GM12865 (cell line): ENCODE data around the gene NUP153.

Experiments
- DNase-seq: peaks from one replicate; pipeline ENCODE4 v3.0.0; 2010; ENCODE audit warnings: low read depth
- H3K4me3 ChIP-seq: 2 replicates; pipeline ENCODE4 v1.5.1; 2011; ENCODE audit warnings: mild to moderate bottlenecking, low read depth, low read length, control low read depth
- TF ChIP-seq, protein P1 (sequence below): IDR thresholded peaks from 2 replicates; pipeline ENCODE4 v1.5.1; 2011; ENCODE audit warnings: low read length, control low read depth, low read depth, inconsistent platforms; ENCODE audit not compliant: insufficient read depth; ENCODE audit errors: missing control alignments

NUP153 gene

DNA sequence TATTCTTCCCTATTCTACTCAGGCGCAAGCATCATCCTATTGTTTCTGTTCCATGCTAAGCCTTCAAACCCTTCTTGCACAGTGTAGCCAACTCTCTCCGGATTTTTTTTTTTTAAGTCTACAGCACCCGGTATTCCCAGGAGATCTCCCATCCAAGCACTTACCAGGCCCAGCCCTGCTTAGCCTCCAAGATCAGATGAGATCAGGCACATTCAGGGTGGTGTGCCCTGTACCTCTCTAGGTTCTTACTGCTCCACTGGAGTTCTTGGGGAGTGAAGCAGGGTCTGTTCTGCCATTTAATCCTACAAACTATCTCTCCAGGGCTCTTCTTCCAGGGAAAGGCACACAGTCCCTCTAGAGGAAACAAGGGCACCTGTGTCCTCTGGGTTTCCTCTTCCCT is 14.9 kb upstream of the NUP153 start:
- TF ChIP-seq, protein P1, sequence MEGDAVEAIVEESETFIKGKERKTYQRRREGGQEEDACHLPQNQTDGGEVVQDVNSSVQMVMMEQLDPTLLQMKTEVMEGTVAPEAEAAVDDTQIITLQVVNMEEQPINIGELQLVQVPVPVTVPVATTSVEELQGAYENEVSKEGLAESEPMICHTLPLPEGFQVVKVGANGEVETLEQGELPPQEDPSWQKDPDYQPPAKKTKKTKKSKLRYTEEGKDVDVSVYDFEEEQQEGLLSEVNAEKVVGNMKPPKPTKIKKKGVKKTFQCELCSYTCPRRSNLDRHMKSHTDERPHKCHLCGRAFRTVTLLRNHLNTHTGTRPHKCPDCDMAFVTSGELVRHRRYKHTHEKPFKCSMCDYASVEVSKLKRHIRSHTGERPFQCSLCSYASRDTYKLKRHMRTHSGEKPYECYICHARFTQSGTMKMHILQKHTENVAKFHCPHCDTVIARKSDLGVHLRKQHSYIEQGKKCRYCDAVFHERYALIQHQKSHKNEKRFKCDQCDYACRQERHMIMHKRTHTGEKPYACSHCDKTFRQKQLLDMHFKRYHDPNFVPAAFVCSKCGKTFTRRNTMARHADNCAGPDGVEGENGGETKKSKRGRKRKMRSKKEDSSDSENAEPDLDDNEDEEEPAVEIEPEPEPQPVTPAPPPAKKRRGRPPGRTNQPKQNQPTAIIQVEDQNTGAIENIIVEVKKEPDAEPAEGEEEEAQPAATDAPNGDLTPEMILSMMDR = no peak
- DNase-seq = no peak
- no peak overlapping the region for H3K4me3 ChIP-seq

DNA sequence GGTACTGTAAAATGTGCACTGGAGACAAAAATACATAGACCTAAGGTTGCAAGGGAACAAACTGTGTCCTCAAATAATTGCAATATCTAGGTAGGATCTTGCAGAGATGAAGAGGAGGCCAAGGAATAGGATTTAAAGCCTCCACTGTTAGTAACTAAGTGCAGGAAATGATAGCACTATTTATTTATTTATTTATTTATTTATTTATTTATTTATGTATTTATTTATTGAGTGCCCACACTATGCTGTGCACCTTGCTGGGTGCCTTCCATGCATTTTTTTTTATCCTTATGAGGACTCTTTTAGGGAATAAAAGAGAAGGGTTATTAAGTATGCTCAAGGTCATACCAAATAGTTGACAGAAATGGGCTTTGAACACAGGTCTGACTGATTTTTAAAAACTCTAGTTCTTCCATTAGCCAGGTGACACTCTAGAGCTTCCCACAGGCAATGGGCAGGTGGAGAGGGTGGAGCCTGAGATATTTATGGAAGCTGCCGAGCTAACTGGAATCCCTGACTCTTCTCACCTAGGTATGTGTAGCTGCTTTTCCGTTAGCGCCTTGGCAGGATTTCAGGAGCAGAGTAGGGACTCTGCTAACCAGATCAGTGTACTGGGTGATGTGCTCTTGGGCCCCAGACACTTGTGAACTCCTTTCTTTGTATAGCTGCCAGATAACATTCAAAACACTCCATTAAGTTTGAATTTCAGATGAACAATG is 12.8 kb upstream of the NUP153 start:
- TF ChIP-seq, protein P1 = no peak
- no peak for DNase-seq
- H3K4me3 ChIP-seq = no peak overlapping the region

DNA sequence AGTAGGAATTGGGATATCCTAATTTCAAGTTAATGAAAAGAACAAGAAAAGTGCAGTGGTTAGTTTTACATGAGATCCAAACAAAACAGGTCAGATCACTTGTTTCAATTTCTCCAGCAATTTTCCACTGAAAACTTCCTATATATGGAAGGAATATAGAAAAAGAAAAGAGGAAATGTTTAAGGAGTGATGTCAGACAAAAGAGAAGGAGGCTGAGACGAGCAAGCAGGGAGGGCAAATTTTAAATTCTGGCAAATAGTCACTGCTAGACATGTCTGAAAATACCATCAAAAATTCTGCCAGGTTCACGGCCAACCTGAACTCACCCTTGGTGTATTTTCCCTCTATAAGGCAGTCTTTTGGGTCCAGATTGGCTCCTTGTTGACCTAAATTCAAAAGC is 9.5 kb upstream of the NUP153 start:
- no peak overlapping the region for H3K4me3 ChIP-seq
- TF ChIP-seq, protein P1 = no peak
- no peak for DNase-seq

DNA sequence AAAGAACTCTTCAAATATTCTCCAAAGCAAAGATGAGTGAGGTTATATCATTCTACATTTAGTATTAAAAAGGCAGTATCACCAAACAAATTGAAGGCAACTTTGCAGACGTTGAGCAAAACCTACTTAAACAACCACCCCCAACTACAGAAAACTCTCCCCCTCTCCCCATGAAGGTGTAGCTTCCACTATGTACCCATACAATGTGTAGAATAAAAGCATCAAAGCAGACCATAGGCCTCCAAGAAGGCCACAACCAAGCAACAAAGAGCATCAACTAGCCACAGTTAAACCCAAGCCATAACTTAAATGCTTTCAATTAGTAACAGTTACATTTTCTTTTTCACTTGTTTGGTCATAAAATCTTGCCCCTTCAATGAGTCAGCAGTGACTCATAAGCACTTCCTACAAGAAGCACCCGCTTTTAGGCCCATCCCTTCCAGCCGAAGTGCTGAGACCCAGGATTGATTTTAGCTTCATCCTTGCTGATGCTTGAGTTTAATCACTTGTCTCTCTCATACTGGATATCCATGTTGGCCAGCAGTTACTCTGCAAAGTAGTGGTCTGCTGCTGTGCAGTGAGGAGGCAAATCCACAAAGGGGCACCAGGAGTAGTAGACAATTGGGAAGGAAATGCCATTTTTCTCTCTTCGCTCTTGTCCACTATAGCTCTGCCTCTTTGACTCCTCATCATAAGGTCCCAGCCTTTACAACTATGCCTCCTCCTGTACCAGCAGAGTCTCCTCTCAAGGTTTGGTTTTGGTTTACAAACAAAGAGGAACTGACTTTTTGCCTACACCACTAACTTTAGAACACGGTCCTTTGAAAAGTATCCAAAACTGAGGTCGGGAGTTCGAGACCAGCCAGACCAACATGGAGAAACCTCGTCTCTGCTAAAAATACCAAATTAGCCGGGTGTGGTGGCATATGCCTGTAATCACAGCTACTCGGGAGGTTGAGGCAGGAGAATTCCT is 8.4 kb upstream of the NUP153 start:
- peak; percentile 54 for DNase-seq
- TF ChIP-seq, protein P1 = no peak
- H3K4me3 ChIP-seq = no peak overlapping the region

DNA sequence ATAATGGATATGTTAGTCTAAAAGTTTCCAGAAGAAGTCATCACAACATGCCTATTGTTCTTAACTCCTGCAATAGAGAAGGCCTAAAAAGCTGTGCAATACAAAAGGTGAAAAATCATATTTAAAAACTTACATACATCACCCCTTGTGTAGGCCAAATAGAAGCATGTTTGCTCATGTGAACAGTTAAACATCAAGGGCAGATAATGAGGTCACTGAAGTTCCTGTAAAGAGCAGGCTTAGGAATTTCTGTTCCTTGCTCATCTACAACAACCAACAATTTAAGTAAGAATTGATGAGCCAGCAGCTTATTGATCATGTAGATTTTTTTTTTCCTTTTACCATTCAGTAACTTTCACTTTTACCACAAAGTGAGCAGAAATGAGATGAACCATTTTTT is 7.5 kb upstream of the NUP153 start:
- TF ChIP-seq, protein P1 = no peak
- no peak for DNase-seq

DNA sequence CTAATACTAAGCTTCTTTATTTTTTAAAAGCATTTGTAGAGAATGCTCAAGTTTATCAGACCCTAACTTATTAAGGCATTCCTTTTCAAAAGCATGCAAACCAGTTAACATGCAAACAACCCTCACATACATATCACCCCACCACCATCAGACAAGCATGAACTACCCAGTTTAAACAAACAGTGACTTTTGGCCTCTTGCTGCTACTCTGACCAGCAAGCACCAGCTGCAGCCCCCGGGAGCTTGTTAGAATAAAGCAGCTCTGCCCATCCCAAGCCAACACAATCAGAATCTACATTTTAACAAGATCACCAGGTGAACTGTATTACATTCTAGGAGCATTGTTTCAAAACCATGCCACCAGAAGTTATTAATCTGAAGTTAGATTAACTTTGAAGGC is 5.9 kb upstream of the NUP153 start:
- no peak for DNase-seq
- TF ChIP-seq, protein P1 = no peak
- H3K4me3 ChIP-seq = no peak overlapping the region

More for the DNA sequence above, 7.5 kb upstream of the NUP153 start:
- H3K4me3 ChIP-seq = no peak overlapping the region
